ENCODE measurements around the gene LIPF.

Gene LIPF

GRCh38 chr10:88652616-88653015 is 11.6 kb upstream of the LIPF start:
- no peaks in the 10 kb centered on the region for H3K9me3 ChIP-seq (ENCODE audit: insufficient read depth, low read length)
- no peaks in the 10 kb centered on the region for H3K79me2 ChIP-seq (ENCODE audit: low read length)
- no peak overlapping the region for H3K4me2 ChIP-seq (ENCODE audit: low read length)
- no peak overlapping the region for H3K4me3 ChIP-seq (ENCODE audit: low read length)
- no peak overlapping the region for H2AFZ ChIP-seq (ENCODE audit: low read depth, low read length)
- H3K4me1 ChIP-seq (ENCODE audit: low read length): peaks cover 22% of the 10 kb centered on the region
- no peak overlapping the region for H3K27ac ChIP-seq (ENCODE audit: low read length)
- no peak overlapping the region for H3K9ac ChIP-seq (ENCODE audit: low read length)
- no peak for TF ChIP-seq EZH2phosphoT487 (IDR thresholded peaks at IDR 0.05; ENCODE audit: low read depth)
- TF ChIP-seq, protein P1, sequence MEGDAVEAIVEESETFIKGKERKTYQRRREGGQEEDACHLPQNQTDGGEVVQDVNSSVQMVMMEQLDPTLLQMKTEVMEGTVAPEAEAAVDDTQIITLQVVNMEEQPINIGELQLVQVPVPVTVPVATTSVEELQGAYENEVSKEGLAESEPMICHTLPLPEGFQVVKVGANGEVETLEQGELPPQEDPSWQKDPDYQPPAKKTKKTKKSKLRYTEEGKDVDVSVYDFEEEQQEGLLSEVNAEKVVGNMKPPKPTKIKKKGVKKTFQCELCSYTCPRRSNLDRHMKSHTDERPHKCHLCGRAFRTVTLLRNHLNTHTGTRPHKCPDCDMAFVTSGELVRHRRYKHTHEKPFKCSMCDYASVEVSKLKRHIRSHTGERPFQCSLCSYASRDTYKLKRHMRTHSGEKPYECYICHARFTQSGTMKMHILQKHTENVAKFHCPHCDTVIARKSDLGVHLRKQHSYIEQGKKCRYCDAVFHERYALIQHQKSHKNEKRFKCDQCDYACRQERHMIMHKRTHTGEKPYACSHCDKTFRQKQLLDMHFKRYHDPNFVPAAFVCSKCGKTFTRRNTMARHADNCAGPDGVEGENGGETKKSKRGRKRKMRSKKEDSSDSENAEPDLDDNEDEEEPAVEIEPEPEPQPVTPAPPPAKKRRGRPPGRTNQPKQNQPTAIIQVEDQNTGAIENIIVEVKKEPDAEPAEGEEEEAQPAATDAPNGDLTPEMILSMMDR (IDR thresholded peaks at IDR 0.05; ENCODE audit: low read depth, low read length): no peak
- H3K36me3 ChIP-seq (replicated peaks; ENCODE audit: low read depth, low read length): no peaks in the 10 kb centered on the region
- no peaks in the 10 kb centered on the region for H3K27me3 ChIP-seq (ENCODE audit: low read depth, low read length)
- no peaks in the 10 kb centered on the region for H4K20me1 ChIP-seq (ENCODE audit: insufficient read depth, low read length)

DNA sequence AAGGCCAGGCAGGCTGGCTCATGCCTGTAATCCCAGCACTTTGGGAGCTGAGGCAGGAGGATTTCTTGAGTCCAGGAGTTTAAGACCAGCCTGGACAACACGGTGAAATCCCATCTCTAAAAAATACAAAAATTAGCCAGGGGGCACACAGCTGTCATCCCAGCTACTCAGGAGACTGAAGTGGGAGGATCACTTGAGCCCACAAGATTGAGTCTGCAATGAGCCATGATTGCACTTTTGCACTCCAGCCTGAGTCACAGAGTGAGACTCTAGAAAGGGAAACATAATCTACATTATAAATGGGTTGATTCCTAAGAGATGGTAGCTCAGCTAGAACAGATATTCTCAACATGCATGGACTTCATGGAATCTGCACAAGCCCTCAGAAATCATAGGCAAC is 6.3 kb upstream of the LIPF start:
- Histone ChIP-seq H3K4me1 (ENCODE audit: low read length) (peaks cover 11% of the 10 kb centered on the region), H3K79me2 (ENCODE audit: low read length) (no peaks in the 10 kb centered on the region), H2AFZ (ENCODE audit: low read depth, low read length) (no peak overlapping the region), H3K27ac (ENCODE audit: low read length) (no peak overlapping the region), H4K20me1 (ENCODE audit: insufficient read depth, low read length) (no peaks in the 10 kb centered on the region), H3K27me3 (ENCODE audit: low read depth, low read length) (no peaks in the 10 kb centered on the region), H3K36me3 (replicated peaks; ENCODE audit: low read depth, low read length) (no peaks in the 10 kb centered on the region), H3K9me3 (ENCODE audit: insufficient read depth, low read length) (no peaks in the 10 kb centered on the region), H3K4me2 (ENCODE audit: low read length) (no peak overlapping the region), H3K9ac (ENCODE audit: low read length) (no peak overlapping the region), H3K4me3 (ENCODE audit: low read length) (no peak overlapping the region)
- TF ChIP-seq, protein P1 (IDR thresholded peaks at IDR 0.05; ENCODE audit: low read depth, low read length): no peak
- TF ChIP-seq EZH2phosphoT487 (IDR thresholded peaks at IDR 0.05; ENCODE audit: low read depth): no peak

DNA sequence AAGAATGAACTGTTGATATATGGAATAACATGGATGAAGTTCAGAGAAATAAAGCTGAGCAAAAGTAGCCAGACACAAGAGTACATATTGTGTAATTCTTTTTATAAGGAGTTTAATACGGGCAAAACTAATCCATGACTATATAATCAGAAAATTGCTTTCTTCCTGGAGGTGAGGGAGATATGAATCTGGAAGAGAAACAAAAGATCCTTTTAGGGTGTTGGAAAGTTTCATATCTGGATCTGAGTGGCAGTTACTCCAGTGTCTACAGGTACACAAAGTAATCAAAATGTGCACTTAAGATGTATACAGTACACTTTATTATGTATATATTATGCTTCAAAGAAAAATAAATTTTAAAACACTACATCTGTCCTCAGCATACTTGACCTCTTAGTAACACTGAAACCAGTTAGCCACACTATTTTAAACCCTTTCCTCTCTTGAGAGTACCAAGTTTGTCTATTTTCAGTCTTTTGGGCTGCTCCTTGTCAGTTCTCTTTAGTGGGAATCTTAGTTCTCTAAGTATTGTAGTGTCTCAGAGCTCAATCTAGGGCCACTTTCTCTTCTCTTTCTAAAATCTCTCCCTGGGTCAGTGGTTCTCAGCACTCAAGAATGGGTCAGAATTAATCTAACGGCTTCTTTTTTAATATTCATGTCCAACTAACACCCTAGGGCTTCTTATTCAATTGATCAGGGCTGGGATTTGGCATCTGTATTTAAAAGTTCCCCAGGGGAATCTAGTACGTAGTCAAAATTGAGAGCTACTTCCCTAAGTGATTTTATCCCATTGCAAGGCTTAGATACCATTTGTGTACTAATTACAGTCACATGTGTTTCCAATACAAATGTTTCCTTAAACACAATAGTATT is 4.3 kb upstream of the LIPF start:
- Histone ChIP-seq H2AFZ (ENCODE audit: low read depth, low read length) (no peak overlapping the region), H3K27ac (ENCODE audit: low read length) (no peak overlapping the region), H4K20me1 (ENCODE audit: insufficient read depth, low read length) (no peaks in the 10 kb centered on the region), H3K36me3 (replicated peaks; ENCODE audit: low read depth, low read length) (no peaks in the 10 kb centered on the region), H3K27me3 (ENCODE audit: low read depth, low read length) (no peaks in the 10 kb centered on the region), H3K79me2 (ENCODE audit: low read length) (no peaks in the 10 kb centered on the region), H3K9ac (ENCODE audit: low read length) (no peak overlapping the region), H3K4me3 (ENCODE audit: low read length) (no peak overlapping the region), H3K4me1 (ENCODE audit: low read length) (peaks cover 11% of the 10 kb centered on the region), H3K4me2 (ENCODE audit: low read length) (no peak overlapping the region), H3K9me3 (ENCODE audit: insufficient read depth, low read length) (no peaks in the 10 kb centered on the region)
- TF ChIP-seq EZH2phosphoT487 (IDR thresholded peaks at IDR 0.05; ENCODE audit: low read depth): no peak
- TF ChIP-seq, protein P1 (IDR thresholded peaks at IDR 0.05; ENCODE audit: low read depth, low read length): no peak

DNA sequence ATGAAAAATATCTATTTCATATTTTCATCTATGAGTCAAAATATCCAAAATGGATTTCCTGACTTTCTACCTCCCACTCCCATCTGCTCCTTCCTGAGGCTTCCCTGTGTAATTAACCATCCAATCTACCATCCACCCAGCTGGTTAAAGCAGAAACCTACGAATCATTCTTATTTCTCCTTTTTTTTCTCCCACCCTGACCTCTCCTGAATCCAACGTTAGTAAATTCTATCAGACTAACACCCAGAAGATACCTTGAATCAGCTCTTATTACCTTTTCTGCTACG is 3.7 kb upstream of the LIPF start:
- Histone ChIP-seq H3K27ac (ENCODE audit: low read length) (no peak overlapping the region), H3K4me3 (ENCODE audit: low read length) (no peak overlapping the region), H4K20me1 (ENCODE audit: insufficient read depth, low read length) (no peaks in the 10 kb centered on the region), H3K27me3 (ENCODE audit: low read depth, low read length) (no peaks in the 10 kb centered on the region), H2AFZ (ENCODE audit: low read depth, low read length) (no peak overlapping the region), H3K79me2 (ENCODE audit: low read length) (no peaks in the 10 kb centered on the region), H3K36me3 (replicated peaks; ENCODE audit: low read depth, low read length) (no peaks in the 10 kb centered on the region), H3K4me2 (ENCODE audit: low read length) (no peak overlapping the region), H3K9ac (ENCODE audit: low read length) (no peak overlapping the region), H3K4me1 (ENCODE audit: low read length) (peaks cover 11% of the 10 kb centered on the region), H3K9me3 (ENCODE audit: insufficient read depth, low read length) (no peaks in the 10 kb centered on the region)
- no peak for TF ChIP-seq EZH2phosphoT487 (IDR thresholded peaks at IDR 0.05; ENCODE audit: low read depth)
- TF ChIP-seq, protein P1 (IDR thresholded peaks at IDR 0.05; ENCODE audit: low read depth, low read length): no peak

Data from OCI-LY3 (cell line).